ENCODE results near the gene FGD3. TPM values are rescaled to one million over a fixed set of nuclear protein-coding genes. Genes with fewer than 3 reads are reported as not detected.

FGD3 gene
- total and polyA plus RNA-seq, 2 experiments from 2014 or later = 5.8 to 6.5 TPM

- Histone ChIP-seq H4K20me1 (ENCODE audit: insufficient read depth, poor library complexity, severe bottlenecking) (no peaks in the 10 kb centered on the region), H3K4me1 (ENCODE audit: insufficient read depth) (no peaks in the 10 kb centered on the region), H3K9me2 (replicated peaks; ENCODE audit: insufficient read depth) (no peaks in the 10 kb centered on the region), H3K9me3 (ENCODE audit: low read depth) (no peaks in the 10 kb centered on the region), H3K27me3 (no peaks in the 10 kb centered on the region), H3K27ac (no peak overlapping the region), H3K79me2 (no peaks in the 10 kb centered on the region), H3K36me3 (replicated peaks; ENCODE audit: insufficient read depth, low read depth) (no peaks in the 10 kb centered on the region), H3K4me3 (no peak overlapping the region), H2AFZ (no peak overlapping the region), H3K4me2 (no peak overlapping the region)
- TF ChIP-seq EZH2phosphoT487 (IDR thresholded peaks at IDR 0.05; ENCODE audit: low read depth, severe bottlenecking, unreplicated experiment) = no peak
- TF ChIP-seq, protein P1, sequence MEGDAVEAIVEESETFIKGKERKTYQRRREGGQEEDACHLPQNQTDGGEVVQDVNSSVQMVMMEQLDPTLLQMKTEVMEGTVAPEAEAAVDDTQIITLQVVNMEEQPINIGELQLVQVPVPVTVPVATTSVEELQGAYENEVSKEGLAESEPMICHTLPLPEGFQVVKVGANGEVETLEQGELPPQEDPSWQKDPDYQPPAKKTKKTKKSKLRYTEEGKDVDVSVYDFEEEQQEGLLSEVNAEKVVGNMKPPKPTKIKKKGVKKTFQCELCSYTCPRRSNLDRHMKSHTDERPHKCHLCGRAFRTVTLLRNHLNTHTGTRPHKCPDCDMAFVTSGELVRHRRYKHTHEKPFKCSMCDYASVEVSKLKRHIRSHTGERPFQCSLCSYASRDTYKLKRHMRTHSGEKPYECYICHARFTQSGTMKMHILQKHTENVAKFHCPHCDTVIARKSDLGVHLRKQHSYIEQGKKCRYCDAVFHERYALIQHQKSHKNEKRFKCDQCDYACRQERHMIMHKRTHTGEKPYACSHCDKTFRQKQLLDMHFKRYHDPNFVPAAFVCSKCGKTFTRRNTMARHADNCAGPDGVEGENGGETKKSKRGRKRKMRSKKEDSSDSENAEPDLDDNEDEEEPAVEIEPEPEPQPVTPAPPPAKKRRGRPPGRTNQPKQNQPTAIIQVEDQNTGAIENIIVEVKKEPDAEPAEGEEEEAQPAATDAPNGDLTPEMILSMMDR (IDR thresholded peaks at IDR 0.05; ENCODE audit: poor library complexity) = no peak
- TF ChIP-seq EZH2 (IDR thresholded peaks at IDR 0.05; ENCODE audit: borderline replicate concordance) = no peak
- DNase-seq (ENCODE audit: low spot score) = no peak
- WGBS (ENCODE audit: low lambda C conversion rate, missing lambda C conversion rate) = 96% methylated on average over 4 of the region's 4 CpGs
Observed at GRCh38 chr9:93050231-93050630, 102.9 kb downstream of the FGD3 start.

DNA sequence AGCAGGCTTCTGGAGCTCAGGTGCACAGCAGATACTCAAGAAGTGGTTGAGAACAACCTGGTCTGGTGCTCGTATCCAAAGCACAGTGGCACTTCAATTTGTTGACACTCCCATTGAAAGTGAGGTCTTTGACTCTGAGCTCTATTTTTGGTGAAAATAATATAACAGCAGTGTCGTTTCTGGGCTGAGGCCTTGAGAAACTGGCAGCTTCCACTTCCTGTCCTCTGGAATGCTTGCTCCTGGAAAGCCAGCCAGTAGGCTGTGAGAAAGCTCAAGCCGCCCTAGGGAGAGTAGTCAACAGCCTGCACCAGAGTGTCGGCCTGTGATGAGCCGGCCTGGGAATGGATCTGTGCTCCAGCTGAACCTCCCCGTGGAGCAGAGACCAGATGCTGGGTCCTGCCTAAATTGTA, 104.4 kb downstream of the FGD3 start:
- no peak overlapping the region for H3K4me3 ChIP-seq
- H3K9me2 ChIP-seq (replicated peaks; ENCODE audit: insufficient read depth) = no peaks in the 10 kb centered on the region
- H4K20me1 ChIP-seq (ENCODE audit: insufficient read depth, poor library complexity, severe bottlenecking) = no peaks in the 10 kb centered on the region
- H3K79me2 ChIP-seq = no peaks in the 10 kb centered on the region
- no peak overlapping the region for H3K4me2 ChIP-seq
- H2AFZ ChIP-seq = no peak overlapping the region
- DNase-seq (ENCODE audit: low spot score) = no peak
- H3K27ac ChIP-seq = no peak overlapping the region
- H3K27me3 ChIP-seq = no peaks in the 10 kb centered on the region
- WGBS (ENCODE audit: low lambda C conversion rate, missing lambda C conversion rate) = 65% methylated on average over 6 of the region's 6 CpGs
- no peaks in the 10 kb centered on the region for H3K9me3 ChIP-seq (ENCODE audit: low read depth)
- no peaks in the 10 kb centered on the region for H3K4me1 ChIP-seq (ENCODE audit: insufficient read depth)
- no peak for TF ChIP-seq EZH2phosphoT487 (IDR thresholded peaks at IDR 0.05; ENCODE audit: low read depth, severe bottlenecking, unreplicated experiment)
- TF ChIP-seq, protein P1 (IDR thresholded peaks at IDR 0.05; ENCODE audit: poor library complexity) = no peak
- no peak for TF ChIP-seq EZH2 (IDR thresholded peaks at IDR 0.05; ENCODE audit: borderline replicate concordance)
- H3K36me3 ChIP-seq (replicated peaks; ENCODE audit: insufficient read depth, low read depth) = no peaks in the 10 kb centered on the region

GRCh38 chr9:93052791-93053540, 105.6 kb downstream of the FGD3 start:
- 72% methylated on average over 15 of the region's 15 CpGs for WGBS (ENCODE audit: low lambda C conversion rate, missing lambda C conversion rate)
- Histone ChIP-seq H3K27me3 (no peaks in the 10 kb centered on the region), H2AFZ (no peak overlapping the region), H4K20me1 (ENCODE audit: insufficient read depth, poor library complexity, severe bottlenecking) (no peaks in the 10 kb centered on the region), H3K27ac (no peak overlapping the region), H3K79me2 (no peaks in the 10 kb centered on the region), H3K4me2 (no peak overlapping the region), H3K4me1 (ENCODE audit: insufficient read depth) (no peaks in the 10 kb centered on the region), H3K9me3 (ENCODE audit: low read depth) (no peaks in the 10 kb centered on the region), H3K36me3 (replicated peaks; ENCODE audit: insufficient read depth, low read depth) (no peaks in the 10 kb centered on the region), H3K9me2 (replicated peaks; ENCODE audit: insufficient read depth) (no peaks in the 10 kb centered on the region), H3K4me3 (no peak overlapping the region)
- DNase-seq (ENCODE audit: low spot score) = no peak
- TF ChIP-seq EZH2 (IDR thresholded peaks at IDR 0.05; ENCODE audit: borderline replicate concordance) (no peak), EZH2phosphoT487 (IDR thresholded peaks at IDR 0.05; ENCODE audit: low read depth, severe bottlenecking, unreplicated experiment) (no peak)
- TF ChIP-seq, protein P1 (IDR thresholded peaks at IDR 0.05; ENCODE audit: poor library complexity) = no peak
